ENCODE data around the gene C11orf24. TPM values are rescaled to one million over a fixed set of nuclear protein-coding genes. Genes with fewer than 3 reads are reported as not detected.

The C11orf24 gene
- polyA plus RNA-seq, 2 of the 4 experiments (the other 2 are of a cell fraction): 29.4 to 43.8 TPM

DNA sequence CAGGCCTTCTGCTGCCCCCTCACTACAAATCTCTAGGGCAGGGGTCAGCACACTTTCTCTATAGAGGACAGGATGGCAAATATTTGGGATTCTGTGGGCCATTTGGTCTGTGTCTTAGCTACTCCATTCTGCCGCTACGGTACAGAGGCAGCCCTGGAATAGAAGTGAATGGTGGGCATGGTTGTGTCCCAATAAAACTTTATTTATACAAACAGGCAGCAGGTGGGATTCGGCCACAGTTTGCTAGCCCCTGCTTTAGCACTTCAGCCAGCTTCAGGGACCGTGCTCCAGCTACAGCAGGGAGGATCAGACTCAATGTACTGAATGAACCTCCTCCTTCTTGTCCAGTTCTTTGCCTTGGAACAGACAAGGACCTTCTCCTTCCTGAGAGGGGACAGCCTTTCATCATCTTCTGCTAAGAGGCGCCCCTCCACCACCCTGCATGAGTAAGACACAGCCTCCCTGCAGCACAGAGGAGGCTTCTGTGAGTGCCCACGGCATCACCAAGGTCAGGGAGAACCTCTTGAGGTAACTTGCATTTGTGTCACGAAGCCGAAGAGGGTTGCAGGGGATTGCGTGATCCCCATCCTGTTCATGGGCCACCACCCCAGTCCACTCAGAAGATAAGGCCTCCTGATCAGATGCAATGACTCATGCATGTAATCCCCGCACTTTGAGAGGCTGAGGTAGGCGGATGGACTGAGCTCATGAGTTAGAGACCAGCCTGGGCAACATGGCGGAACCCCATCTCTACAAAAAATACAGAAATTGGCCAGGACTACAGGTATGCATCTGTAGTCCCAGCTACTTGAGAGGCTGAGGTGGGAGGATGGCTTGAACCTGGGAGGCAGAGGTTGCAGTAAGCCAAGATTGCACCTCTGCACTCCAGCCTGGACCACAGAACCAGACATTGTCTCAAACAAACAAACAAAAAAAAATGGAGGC is 4.6 kb downstream of the C11orf24 start:
- POLR2A ChIA-PET: no interaction called here
- no peak for ATAC-seq
- CTCF ChIA-PET: interaction anchor here (1.7 to 4.3 kb wide), 3 partner anchors 10 to 118 kb away, joined by 4 to 37 read pairs (median 33); no protein-coding TSS in a partner anchor

DNA sequence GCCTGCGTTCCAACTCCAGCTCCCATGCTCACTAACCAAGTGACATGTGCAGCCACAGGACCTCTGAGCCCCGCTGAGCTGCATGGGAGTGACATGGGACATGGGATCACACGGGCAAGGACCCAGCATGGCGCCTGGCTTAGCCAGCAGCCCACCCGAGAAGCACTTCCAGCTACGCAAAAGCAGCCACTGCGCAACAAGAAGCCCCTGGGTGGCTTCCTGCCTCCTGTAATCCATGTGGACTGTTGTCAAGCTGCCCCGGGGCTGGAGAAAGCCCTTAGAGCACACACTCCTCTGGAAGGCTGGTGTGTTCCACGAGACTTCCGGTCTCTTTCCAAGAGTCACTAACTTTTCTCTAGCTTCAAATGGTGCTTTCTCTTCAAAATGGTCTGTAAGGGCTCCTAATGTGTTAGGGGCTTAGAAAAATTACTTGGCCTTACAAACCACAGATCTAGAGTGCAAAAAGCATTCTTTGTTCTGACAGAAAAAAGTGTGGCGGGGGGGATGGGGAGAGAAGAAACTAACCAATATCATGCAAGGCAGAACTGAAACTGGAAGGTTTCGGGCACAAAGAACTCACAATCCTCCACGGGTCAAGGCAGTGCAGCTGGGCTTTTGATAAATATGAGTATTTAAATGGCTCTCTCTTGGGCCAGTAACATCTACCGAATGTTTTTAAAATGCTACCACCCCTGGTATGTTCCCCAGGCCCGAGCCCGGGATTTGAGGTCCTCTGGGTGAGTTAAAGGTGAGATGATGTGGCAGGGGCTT is 5.5 kb downstream of the C11orf24 start:
- no peak for TF ChIP-seq POLR2AphosphoS2 (conservative IDR thresholded peaks at IDR 0.05; ENCODE audit: low read length)
- TF ChIP-seq HOXB5 (CRISPR knock-in tag; IDR thresholded peaks at IDR 0.05): no peak
- no peak for TF ChIP-seq RNF2 (IDR thresholded peaks at IDR 0.05; ENCODE audit: borderline replicate concordance, low read depth)
- TF ChIP-seq RCOR1 (IDR thresholded peaks at IDR 0.05; ENCODE audit: low read depth, low read length): no peak
- no peak for TF ChIP-seq CBX2 (IDR thresholded peaks at IDR 0.05; ENCODE audit: borderline replicate concordance, low read depth)
- TF ChIP-seq, protein P1, sequence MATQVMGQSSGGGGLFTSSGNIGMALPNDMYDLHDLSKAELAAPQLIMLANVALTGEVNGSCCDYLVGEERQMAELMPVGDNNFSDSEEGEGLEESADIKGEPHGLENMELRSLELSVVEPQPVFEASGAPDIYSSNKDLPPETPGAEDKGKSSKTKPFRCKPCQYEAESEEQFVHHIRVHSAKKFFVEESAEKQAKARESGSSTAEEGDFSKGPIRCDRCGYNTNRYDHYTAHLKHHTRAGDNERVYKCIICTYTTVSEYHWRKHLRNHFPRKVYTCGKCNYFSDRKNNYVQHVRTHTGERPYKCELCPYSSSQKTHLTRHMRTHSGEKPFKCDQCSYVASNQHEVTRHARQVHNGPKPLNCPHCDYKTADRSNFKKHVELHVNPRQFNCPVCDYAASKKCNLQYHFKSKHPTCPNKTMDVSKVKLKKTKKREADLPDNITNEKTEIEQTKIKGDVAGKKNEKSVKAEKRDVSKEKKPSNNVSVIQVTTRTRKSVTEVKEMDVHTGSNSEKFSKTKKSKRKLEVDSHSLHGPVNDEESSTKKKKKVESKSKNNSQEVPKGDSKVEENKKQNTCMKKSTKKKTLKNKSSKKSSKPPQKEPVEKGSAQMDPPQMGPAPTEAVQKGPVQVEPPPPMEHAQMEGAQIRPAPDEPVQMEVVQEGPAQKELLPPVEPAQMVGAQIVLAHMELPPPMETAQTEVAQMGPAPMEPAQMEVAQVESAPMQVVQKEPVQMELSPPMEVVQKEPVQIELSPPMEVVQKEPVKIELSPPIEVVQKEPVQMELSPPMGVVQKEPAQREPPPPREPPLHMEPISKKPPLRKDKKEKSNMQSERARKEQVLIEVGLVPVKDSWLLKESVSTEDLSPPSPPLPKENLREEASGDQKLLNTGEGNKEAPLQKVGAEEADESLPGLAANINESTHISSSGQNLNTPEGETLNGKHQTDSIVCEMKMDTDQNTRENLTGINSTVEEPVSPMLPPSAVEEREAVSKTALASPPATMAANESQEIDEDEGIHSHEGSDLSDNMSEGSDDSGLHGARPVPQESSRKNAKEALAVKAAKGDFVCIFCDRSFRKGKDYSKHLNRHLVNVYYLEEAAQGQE (IDR thresholded peaks at IDR 0.05): no peak
- no peak for TF ChIP-seq MYC (IDR thresholded peaks at IDR 0.05; ENCODE audit: borderline replicate concordance, low read length)
- TF ChIP-seq KDM1A (IDR thresholded peaks at IDR 0.05; ENCODE audit: low read depth): no peak
- no peak for TF ChIP-seq ZFP36 (IDR thresholded peaks at IDR 0.05; ENCODE audit: borderline replicate concordance, partially characterized antibody)
- no peak for TF ChIP-seq CHD2 (IDR thresholded peaks at IDR 0.05; ENCODE audit: low read length, partially characterized antibody)
- TF ChIP-seq SREBF2 (IDR thresholded peaks at IDR 0.05): no peak
- no peak for TF ChIP-seq SMC3 (IDR thresholded peaks at IDR 0.05)
- TF ChIP-seq, protein P2, sequence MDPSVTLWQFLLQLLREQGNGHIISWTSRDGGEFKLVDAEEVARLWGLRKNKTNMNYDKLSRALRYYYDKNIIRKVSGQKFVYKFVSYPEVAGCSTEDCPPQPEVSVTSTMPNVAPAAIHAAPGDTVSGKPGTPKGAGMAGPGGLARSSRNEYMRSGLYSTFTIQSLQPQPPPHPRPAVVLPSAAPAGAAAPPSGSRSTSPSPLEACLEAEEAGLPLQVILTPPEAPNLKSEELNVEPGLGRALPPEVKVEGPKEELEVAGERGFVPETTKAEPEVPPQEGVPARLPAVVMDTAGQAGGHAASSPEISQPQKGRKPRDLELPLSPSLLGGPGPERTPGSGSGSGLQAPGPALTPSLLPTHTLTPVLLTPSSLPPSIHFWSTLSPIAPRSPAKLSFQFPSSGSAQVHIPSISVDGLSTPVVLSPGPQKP (IDR thresholded peaks at IDR 0.05; ENCODE audit: low read depth, low read length): no peak
- no peak for TF ChIP-seq ZNF302 (CRISPR knock-in tag; IDR thresholded peaks at IDR 0.05)
- TF ChIP-seq, protein P3, sequence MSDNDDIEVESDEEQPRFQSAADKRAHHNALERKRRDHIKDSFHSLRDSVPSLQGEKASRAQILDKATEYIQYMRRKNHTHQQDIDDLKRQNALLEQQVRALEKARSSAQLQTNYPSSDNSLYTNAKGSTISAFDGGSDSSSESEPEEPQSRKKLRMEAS (IDR thresholded peaks at IDR 0.05): no peak
- ChIA-PET POLR2A (no interaction called here), CTCF (interaction anchor here (0.8 to 4.3 kb wide), 5 partner anchors 9 to 119 kb away, joined by 3 to 37 read pairs (median 4); no protein-coding TSS in a partner anchor)
- H3K4me3 ChIP-seq: no peak overlapping the region
- no peak overlapping the region for H3K4me2 ChIP-seq
- WGBS (ENCODE audit: missing lambda C conversion rate): 95% methylated on average over 16 of the region's 16 CpGs
- no peak overlapping the region for H3K27ac ChIP-seq
- FAIRE-seq: no peak
- peaks cover 17% of the 10 kb centered on the region for H3K4me1 ChIP-seq
- no peak for DNase-seq (ENCODE audit: low read depth in 1 of 2, low spot score in 1 of 2)
- no peaks in the 10 kb centered on the region for H3K9me3 ChIP-seq
- ATAC-seq: no peak

More for the DNA sequence above, 4.6 kb downstream of the C11orf24 start:
- no peak overlapping the region for H3K4me2 ChIP-seq
- no peak for FAIRE-seq
- H3K4me1 ChIP-seq: peaks cover 17% of the 10 kb centered on the region
- no peak for DNase-seq (ENCODE audit: low read depth in 1 of 2, low spot score in 1 of 2)
- no peaks in the 10 kb centered on the region for H3K9me3 ChIP-seq
- no peak for TF ChIP-seq HOXB5 (CRISPR knock-in tag; IDR thresholded peaks at IDR 0.05)
- no peak for TF ChIP-seq ESRRA (IDR thresholded peaks at IDR 0.05; ENCODE audit: borderline replicate concordance, low read length)
- TF ChIP-seq NPAS2 (CRISPR knock-in tag; IDR thresholded peaks at IDR 0.05; ENCODE audit: borderline replicate concordance): no peak
- no peak for TF ChIP-seq GATA3 (IDR thresholded peaks at IDR 0.05; ENCODE audit: borderline replicate concordance)
- no peak for TF ChIP-seq CHD4 (IDR thresholded peaks at IDR 0.05; ENCODE audit: borderline replicate concordance)
- no peak for TF ChIP-seq RAD21 (conservative IDR thresholded peaks at IDR 0.05 in 1 of 2, IDR thresholded peaks at IDR 0.05 in 1 of 2)
- TF ChIP-seq RFX5 (IDR thresholded peaks at IDR 0.05): no peak
- TF ChIP-seq, protein P2 (IDR thresholded peaks at IDR 0.05; ENCODE audit: low read depth, low read length): no peak
- TF ChIP-seq FOSB (CRISPR knock-in tag; IDR thresholded peaks at IDR 0.05): no peak
- TF ChIP-seq TFCP2L1 (CRISPR knock-in tag; IDR thresholded peaks at IDR 0.05): no peak
- no peak for TF ChIP-seq FOSL2 (IDR thresholded peaks at IDR 0.05)
- no peak for TF ChIP-seq FOSL2 (CRISPR knock-in tag; IDR thresholded peaks at IDR 0.05)
- TF ChIP-seq NR3C1 (IDR thresholded peaks at IDR 0.05): no peak
- TF ChIP-seq POLR2AphosphoS2 (conservative IDR thresholded peaks at IDR 0.05; ENCODE audit: low read length): no peak
- no peak for TF ChIP-seq KDM5A (IDR thresholded peaks at IDR 0.05)
- TF ChIP-seq HOXA7 (CRISPR knock-in tag; IDR thresholded peaks at IDR 0.05): no peak
- no peak for TF ChIP-seq RARB (CRISPR knock-in tag; IDR thresholded peaks at IDR 0.05)
- no peak overlapping the region for H3K4me3 ChIP-seq
- no peak overlapping the region for H3K27ac ChIP-seq
- 86% methylated on average over 12 of the region's 12 CpGs for WGBS (ENCODE audit: missing lambda C conversion rate)
